ENCODE results near the gene MAP3K14.
"Not testable (repeated sequence)": the region's sequence is repeated elsewhere in the genome, so short reads cannot be mapped to it uniquely, and the experiment has no call there.

Gene MAP3K14

DNA sequence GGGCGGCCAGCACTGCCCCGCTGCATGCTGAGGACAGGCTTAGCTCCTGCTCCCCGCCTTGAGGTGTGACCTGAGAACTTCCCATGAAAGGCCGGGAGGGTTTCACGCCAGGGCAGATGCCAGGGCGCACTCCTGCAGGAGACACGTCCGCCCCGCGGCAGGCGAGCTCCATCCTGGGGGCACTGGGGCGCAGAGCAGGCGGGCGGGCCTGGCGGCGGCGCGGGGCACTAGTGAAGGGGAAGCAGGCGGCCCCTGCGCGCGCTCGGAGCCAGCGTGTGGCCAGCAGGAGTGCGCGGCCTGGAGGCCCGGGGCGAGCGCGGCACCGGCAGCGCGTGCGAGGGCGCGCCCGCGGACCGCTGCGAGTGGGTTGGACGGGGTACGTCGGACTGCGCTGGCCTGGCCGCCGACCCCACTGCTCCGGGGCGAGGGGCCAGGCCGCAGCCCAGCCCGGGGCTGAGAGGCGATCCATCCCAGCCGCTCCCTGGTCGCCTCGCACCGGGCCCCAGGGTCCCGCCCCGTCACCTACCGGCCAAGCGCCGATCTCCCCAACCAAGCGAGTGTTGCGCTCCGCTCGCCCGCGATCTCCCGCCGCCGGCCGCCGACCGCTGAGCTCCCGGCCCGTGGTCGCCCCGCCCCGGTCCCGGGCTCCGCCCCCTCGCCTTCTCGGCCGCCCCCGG lies at the start of gene MAP3K14:
TSS of gene MAP3K14 (minus strand) at position 587 of the 677 bp plus-strand sequence. CDS start 26,275 bp downstream, outside the sequence.
- no peak for DNase-seq (ENCODE audit: low read depth in 2 of 2)

- no peak for DNase-seq (ENCODE audit: low read depth in 2 of 2)
These were observed 49.2 kb upstream of the MAP3K14 start for GRCh38 chr17:45366049-45366448.

GRCh38 chr17:45364531-45365390 lies 47.9 kb upstream of the MAP3K14 start:
- no peak for DNase-seq (ENCODE audit: low read depth in 2 of 2)

DNA sequence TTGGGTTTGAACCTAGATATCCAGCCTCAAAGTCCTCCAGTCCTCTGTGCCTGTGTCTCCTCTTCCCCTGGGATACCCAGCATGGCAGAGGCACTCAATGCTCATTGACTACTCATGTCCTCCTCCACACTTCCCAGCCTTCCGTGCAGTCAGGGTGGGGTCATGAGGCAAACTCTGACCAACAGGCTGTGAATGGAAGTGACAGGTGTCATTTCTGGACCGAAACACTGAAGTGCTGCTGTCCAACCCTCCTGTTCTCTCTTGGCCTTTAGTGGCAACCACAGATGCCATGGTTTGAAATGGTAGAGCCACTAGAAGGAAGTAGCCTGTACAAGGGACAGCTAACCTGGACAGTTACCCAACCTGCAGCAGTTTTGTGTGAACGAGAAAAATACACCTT lies 46.7 kb upstream of the MAP3K14 start:
- no peak for DNase-seq (ENCODE audit: low read depth in 2 of 2)

DNA sequence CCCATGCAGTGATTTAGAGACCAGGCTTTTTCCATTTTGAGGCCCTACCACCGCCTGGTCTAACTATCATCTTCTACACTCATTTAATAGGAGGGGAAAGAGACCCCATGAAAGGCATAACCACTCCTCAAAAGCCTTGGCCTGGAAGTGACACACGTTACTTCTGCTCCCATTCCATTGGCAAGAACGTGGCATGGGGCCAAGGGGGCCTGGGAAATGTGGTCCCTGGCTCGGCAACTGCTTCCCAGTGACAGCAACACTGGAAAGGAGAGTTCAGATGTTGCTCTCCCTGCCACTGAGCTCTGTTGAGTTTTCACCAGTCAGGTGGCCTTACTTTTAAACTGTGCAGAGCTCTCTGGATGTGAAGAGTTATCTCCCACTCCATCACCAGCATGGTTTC lies 45.2 kb upstream of the MAP3K14 start:
- no peak for DNase-seq (ENCODE audit: low read depth in 2 of 2)

- no peak for DNase-seq (ENCODE audit: low read depth in 2 of 2)
These were observed 44.6 kb upstream of the MAP3K14 start for GRCh38 chr17:45361451-45361850.

- DNase-seq (ENCODE audit: low read depth in 2 of 2), result no peak
These were observed 40.7 kb upstream of the MAP3K14 start for GRCh38 chr17:45357364-45357997.

DNA sequence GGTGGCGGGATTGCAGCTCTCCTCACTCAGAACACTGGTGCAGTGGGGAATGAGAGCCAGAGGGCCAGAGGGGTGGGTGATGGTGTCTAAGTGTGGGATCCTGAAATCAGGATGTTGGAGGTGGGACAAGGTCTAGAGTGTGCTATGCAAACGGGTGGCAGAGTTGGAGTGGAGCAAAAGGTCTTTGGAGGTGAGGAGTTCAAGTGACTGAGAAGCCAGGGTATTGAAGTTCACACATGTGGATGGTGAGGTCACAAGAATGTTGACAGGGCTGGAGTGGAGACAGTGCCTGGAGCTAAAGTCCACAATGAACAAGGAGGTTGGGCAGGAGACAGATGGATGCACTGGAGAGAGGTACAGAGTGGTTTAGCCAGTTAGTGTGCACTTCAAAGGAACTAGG lies 38.3 kb upstream of the MAP3K14 start:
- DNase-seq (ENCODE audit: low read depth in 2 of 2), result no peak

- DNase-seq (ENCODE audit: low read depth in 2 of 2), result peak in 1 of 2 donors; percentile 33
These were observed 36.2 kb upstream of the MAP3K14 start for GRCh38 chr17:45353043-45353442.

DNA sequence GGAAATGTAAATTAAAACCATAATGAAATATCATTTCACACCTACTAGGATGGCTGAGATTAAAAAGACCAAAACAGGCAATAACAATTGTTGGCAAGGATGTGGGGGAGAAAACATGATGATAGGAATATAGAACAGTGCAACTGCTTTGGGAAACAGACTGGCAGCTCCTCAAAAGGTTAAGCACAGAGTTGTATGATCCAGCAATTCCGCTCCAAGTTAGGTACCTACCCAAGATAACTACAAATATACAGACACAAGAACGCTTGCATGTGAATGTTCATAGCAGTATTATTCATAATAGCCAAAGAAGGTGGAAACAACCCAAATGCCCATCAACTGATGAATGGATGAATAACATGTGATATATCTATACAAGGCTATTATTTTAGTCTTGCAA lies 35.0 kb upstream of the MAP3K14 start:
- DNase-seq (ENCODE audit: low read depth in 2 of 2), result no peak

GRCh38 chr17:45347444-45347843 lies 30.6 kb upstream of the MAP3K14 start:
- DNase-seq (ENCODE audit: low read depth in 2 of 2), result no peak

- DNase-seq (ENCODE audit: low read depth in 2 of 2), result no peak
These were observed 29.6 kb upstream of the MAP3K14 start for GRCh38 chr17:45346216-45347015.

GRCh38 chr17:45345554-45346215 lies 28.9 kb upstream of the MAP3K14 start:
- DNase-seq (ENCODE audit: low read depth in 2 of 2), result no peak

- DNase-seq (ENCODE audit: low read depth in 2 of 2), result no peak
These were observed 28.4 kb upstream of the MAP3K14 start for GRCh38 chr17:45345246-45345553.

DNA sequence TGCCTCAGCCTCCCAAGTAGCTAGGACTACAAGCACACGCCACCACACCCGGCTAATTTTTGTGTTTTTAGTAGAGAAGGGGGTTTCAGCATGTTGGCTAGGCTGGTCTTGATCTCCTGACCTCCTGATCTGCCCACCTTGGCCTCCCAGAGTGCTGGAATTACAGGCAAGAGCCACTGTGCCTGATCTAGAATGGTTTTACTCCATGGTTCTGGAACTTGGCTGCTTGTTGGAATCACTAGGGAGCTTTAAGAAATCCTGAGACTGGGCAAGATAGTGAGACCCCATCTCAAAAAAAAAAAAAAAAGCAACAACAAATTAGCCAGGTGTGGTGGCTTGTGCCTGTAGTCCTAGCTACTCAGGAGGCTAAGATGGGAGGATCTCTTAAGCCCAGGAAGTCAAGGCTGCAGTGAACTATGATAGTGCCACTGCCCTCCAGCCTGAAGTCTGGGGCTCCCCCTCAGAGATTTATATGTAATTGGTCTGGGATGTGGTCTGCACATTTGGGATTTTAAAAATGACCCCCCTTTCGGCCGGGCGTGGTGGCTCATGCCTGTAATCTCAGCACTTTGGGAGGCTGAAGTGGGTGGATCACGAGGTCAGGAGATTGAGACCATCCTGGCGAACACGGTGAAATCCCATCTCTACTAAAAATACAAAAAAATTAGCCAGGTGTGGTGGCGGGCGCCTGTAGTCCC lies 27.3 kb upstream of the MAP3K14 start:
- DNase-seq (ENCODE audit: low read depth in 2 of 2), result not testable (repeated sequence)

DNA sequence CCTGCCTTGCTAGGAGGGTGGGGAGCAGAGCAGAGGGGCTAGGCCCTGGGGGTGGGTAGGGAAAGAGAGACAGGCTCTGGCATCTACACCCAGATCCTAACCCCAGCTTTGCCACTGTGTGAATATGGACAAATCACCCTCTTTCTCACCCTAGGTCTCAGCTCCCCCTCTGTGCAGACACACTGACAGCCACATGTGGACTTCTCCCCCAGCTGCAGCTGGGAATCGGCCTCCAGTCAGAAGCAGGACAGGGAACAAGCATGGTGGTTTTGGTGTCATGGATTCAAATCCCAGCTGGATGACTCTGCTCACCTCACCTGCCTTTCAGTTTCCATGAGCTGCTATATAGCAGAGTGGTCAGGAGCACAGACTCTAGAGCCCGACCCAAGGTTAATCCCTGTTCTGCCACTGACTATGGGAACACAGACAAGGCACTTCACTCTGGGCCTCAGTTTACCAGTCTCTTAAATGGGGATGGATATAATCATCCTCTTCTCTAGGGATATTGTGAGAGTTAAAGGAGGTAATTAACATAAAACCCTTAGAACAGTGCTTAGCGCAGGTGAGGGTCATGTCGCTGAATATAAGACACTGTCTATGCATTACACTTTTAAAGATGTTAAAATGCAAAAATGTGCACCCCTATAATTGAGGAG lies 26.2 kb upstream of the MAP3K14 start:
- DNase-seq (ENCODE audit: low read depth in 2 of 2), result no peak

GRCh38 chr17:45342306-45342705 lies 25.5 kb upstream of the MAP3K14 start:
- no peak for DNase-seq (ENCODE audit: low read depth in 2 of 2)

DNA sequence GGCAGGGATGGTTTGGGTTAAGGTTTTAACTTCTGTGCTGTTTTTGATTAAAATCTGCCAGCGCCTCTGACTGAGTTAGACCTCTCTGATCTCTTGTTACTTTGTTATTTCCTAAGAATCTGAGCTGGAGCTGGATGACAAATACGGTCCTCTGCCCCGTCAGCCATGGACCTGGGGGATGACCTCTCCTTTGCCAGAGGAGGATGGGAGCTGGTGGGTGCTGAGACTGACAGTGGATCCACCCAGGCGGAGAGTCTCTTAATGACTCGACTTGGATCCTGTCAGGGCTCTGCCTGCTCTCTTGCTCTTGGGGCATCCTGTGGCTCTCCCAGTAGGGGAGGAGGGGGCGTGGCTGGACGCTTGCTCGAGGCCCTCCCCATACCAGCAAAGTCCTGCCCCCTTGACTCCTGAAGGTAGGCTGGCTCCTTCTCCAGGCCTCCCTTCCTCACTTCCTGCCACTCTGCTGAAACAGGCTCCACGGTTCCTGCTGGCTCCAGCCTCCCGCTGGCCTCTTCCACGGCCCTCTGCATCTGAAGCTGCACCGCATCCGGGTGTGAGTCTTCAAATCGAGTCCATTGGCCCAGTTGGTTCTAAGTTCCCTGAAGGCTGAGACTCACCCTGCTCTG lies 24.8 kb upstream of the MAP3K14 start:
- no peak for DNase-seq (ENCODE audit: low read depth in 2 of 2)

DNA sequence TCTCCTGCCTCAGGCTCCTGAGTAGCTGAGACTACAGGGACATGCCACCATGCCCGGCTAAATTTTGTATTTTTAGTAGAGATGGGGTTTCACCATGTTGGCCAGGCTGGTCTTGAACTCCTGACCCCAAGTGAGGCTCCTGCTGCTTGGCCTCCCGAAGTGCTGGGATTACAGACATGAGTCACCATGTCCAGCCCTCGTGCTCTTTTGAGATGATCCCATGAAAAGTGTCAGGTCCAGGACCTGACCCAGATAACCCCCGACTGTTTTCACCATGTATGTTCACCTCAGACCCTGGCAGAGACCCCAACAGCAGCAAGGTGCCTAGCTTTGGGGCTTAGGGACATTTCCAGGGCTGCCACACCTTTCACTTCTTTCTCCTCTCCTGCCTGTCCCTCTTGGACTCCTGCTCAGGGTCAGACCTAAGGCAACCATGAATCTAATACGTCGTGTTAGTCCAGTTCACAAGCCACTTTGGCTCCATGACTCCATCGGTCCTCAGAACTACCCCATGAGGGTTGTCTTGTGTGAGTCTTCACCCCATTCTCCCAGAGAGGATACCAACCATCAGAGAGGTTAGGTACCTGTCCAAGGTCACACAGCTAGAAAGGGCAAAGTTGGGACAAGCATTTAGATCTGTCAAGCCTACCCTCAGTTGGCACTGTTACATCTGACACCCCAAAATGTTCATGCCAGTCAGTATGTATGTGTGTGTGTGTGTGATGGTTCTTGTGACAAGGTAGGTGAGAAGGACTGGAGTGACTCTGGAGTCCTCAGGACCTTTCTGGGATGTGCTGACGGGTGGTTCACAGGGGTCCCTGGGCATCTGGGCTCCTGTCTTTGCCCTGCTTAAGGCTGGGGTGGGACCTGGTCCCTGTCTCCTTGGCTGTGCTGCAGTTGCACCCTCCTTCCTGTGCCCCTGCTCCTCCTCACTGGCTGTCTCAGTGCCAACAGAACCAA lies 23.1 kb upstream of the MAP3K14 start:
- DNase-seq (ENCODE audit: low read depth in 2 of 2), result no peak

Measured in stimulated activated CD8-positive, alpha-beta memory T cell treated with anti-CD3 and anti-CD28 coated beads, Interleukin-15, amount 100 ng/mL, for 4 hours (primary cell).